Measurements from ENCODE around the gene MIA2.

MIA2 gene

GRCh38 chr14:39315859-39316444, 82.2 kb downstream of the MIA2 start:
- no peak for TF ChIP-seq CTCF (IDR thresholded peaks at IDR 0.05; ENCODE audit: borderline replicate concordance, control extremely low read depth, extremely low read depth, insufficient read depth, missing control alignments)
- no peak for DNase-seq (ENCODE audit: low spot score)
- in situ Hi-C loops (cut with MboI; ENCODE audit: low sequenced_read_pairs, unreplicated experiment) = no loop called here

GRCh38 chr14:39316830-39317553, 83.3 kb downstream of the MIA2 start:
- TF ChIP-seq CTCF (IDR thresholded peaks at IDR 0.05; ENCODE audit: borderline replicate concordance, control extremely low read depth, extremely low read depth, insufficient read depth, missing control alignments) = no peak
- DNase-seq (ENCODE audit: low spot score) = no peak
- in situ Hi-C loops (cut with MboI; ENCODE audit: low sequenced_read_pairs, unreplicated experiment) = no loop called here

GRCh38 chr14:39318574-39318973, 84.9 kb downstream of the MIA2 start:
- in situ Hi-C loops (cut with MboI; ENCODE audit: low sequenced_read_pairs, unreplicated experiment) = no loop called here
- TF ChIP-seq CTCF (IDR thresholded peaks at IDR 0.05; ENCODE audit: borderline replicate concordance, control extremely low read depth, extremely low read depth, insufficient read depth, missing control alignments) = no peak
- DNase-seq (ENCODE audit: low spot score) = no peak

- DNase-seq (ENCODE audit: low spot score) = no peak
- in situ Hi-C loops (cut with MboI; ENCODE audit: low sequenced_read_pairs, unreplicated experiment) = no loop called here
- TF ChIP-seq CTCF (IDR thresholded peaks at IDR 0.05; ENCODE audit: borderline replicate concordance, control extremely low read depth, extremely low read depth, insufficient read depth, missing control alignments) = no peak
Measured at GRCh38 chr14:39319381-39319780, 85.7 kb downstream of the MIA2 start.

- in situ Hi-C loops (cut with MboI; ENCODE audit: low sequenced_read_pairs, unreplicated experiment) = no loop called here
- no peak for TF ChIP-seq CTCF (IDR thresholded peaks at IDR 0.05; ENCODE audit: borderline replicate concordance, control extremely low read depth, extremely low read depth, insufficient read depth, missing control alignments)
- DNase-seq (ENCODE audit: low spot score) = no peak
Measured at GRCh38 chr14:39320318-39320717, 86.6 kb downstream of the MIA2 start.

GRCh38 chr14:39322807-39323206, 89.1 kb downstream of the MIA2 start:
- no peak for TF ChIP-seq CTCF (IDR thresholded peaks at IDR 0.05; ENCODE audit: borderline replicate concordance, control extremely low read depth, extremely low read depth, insufficient read depth, missing control alignments)
- in situ Hi-C loops (cut with MboI; ENCODE audit: low sequenced_read_pairs, unreplicated experiment) = no loop called here
- DNase-seq (ENCODE audit: low spot score) = no peak
